Mesendoderm (in vitro differentiated cells): ENCODE results near the gene RBMS1.

Experiments used
- DNase-seq: peaks from one replicate; pipeline ENCODE4 v3.0.0; 2013
- H2AK5ac ChIP-seq: 2 replicates; pipeline ENCODE4 v1.6.1; 2013; ENCODE audit warnings: low read length, inconsistent platforms
- H2BK120ac ChIP-seq: 2 replicates; pipeline ENCODE4 v1.6.1; 2013; ENCODE audit warnings: low read depth, mild to moderate bottlenecking, low read length, moderate library complexity, mixed read lengths
- H2BK15ac ChIP-seq: replicated peaks from 2 replicates; pipeline ENCODE4 v1.6.1; 2013; ENCODE audit warnings: low read depth, mild to moderate bottlenecking, moderate library complexity
- H2BK5ac ChIP-seq: 2 replicates; pipeline ENCODE4 v1.6.1; 2013; ENCODE audit warnings: low read length, inconsistent platforms
- H3K18ac ChIP-seq: 2 replicates; pipeline ENCODE4 v1.6.1; 2013; ENCODE audit warnings: mild to moderate bottlenecking, low read length, mixed read lengths
- H3K23ac ChIP-seq: one replicate; pipeline ENCODE4 v1.6.1; 2013; ENCODE audit warnings: low read length
- H3K27ac ChIP-seq: 2 replicates; pipeline ENCODE4 v1.5.1; 2013; ENCODE audit warnings: low read depth, mild to moderate bottlenecking, inconsistent platforms, low read length, moderate library complexity
- H3K27me3 ChIP-seq: 2 replicates; pipeline ENCODE4 v1.6.1; 2013; ENCODE audit warnings: low read length, control low read depth, mild to moderate bottlenecking, inconsistent platforms; ENCODE audit not compliant: insufficient read depth, poor library complexity
- H3K36me3 ChIP-seq: 2 replicates; pipeline ENCODE4 v1.6.1; 2013; ENCODE audit warnings: low read length, inconsistent platforms; ENCODE audit not compliant: control insufficient read depth, insufficient read depth
- H3K4ac ChIP-seq: one replicate; pipeline ENCODE4 v1.6.1; 2013; ENCODE audit warnings: low read depth, mild to moderate bottlenecking, low read length, moderate library complexity
- H3K4me1 ChIP-seq: 2 replicates; pipeline ENCODE4 v1.6.1; 2013; ENCODE audit warnings: low read depth, low read length, inconsistent platforms; ENCODE audit not compliant: control insufficient read depth
- H3K4me2 ChIP-seq: 2 replicates; pipeline ENCODE4 v1.6.1; 2013; ENCODE audit warnings: low read length
- H3K4me3 ChIP-seq: 2 replicates; pipeline ENCODE4 v1.5.1; 2013; ENCODE audit warnings: mild to moderate bottlenecking, low read length
- H3K56ac ChIP-seq: one replicate; pipeline ENCODE4 v1.6.1; 2013; ENCODE audit warnings: low read length
- H3K79me1 ChIP-seq: 2 replicates; pipeline ENCODE4 v1.6.1; 2013; ENCODE audit warnings: low read length, inconsistent platforms
- H3K79me2 ChIP-seq: 2 replicates; pipeline ENCODE4 v1.6.1; 2013; ENCODE audit warnings: mild to moderate bottlenecking, low read length; ENCODE audit not compliant: control insufficient read depth, insufficient read depth
- H3K9ac ChIP-seq: 2 replicates; pipeline ENCODE4 v1.6.1; 2013; ENCODE audit warnings: low read length, inconsistent platforms
- H4K5ac ChIP-seq: one replicate; pipeline ENCODE4 v1.6.1; 2013; ENCODE audit warnings: low read length
- H4K8ac ChIP-seq: one replicate; pipeline ENCODE4 v1.6.1; 2013; ENCODE audit warnings: low read depth, mild to moderate bottlenecking, control low read depth, low read length, moderate library complexity
- WGBS: extraction: QIAGEN DNeasy Blood & Tissue Kit; methylation state at CpG from one replicate; pipeline ENCODE4 v1.1.7; 2013; ENCODE audit warnings: low lambda C conversion rate, missing lambda C conversion rate; ENCODE audit not compliant: insufficient coverage; ENCODE audit errors: extremely low coverage; 5-methylcytosine and 5-hydroxymethylcytosine counted together

Gene RBMS1

DNA sequence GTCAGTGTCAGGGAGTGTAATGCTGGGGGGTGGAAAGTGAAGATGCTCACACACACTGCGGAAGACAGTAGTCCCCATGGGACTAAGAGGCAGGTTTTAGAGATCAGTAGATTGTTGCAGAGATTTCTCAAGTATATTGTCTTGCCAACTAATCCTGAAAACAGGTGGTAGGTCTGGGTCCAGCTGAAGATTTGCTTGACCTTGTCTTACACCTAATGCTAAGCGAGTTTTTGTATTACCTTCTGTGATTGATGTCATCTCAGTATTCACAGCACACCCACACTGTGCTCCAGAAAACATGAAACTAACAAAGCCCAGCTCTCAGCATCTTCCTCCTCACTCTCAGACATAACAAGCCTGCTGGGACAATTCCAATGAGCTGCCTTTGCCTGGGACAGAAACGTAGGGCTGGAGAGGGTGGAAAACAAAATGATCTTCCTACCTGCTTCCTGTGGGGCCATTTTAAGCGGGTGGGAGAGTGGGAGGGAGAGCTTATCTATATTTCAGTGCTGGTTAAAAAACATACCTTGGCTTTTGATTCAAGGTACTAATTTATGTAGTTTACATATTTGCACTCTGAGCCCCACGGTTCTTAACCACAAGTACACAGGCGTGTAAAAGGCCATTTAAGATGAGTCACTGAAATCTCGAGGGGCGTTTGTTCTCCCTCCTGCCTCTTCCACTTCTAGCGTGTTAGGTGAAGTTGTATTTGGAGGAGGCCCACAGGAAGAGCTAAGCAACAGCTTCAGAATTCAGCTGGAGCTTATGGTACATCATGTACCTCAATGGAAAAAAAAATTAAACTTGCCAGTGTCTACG is 23.1 kb upstream of the RBMS1 start:
- Histone ChIP-seq H2BK5ac (no peak overlapping the region), H3K4me3 (no peak overlapping the region), H3K36me3 (no peaks in the 10 kb centered on the region), H4K8ac (no peak overlapping the region), H3K9ac (no peak overlapping the region), H3K79me2 (no peaks in the 10 kb centered on the region), H3K4me2 (no peak overlapping the region), H3K4ac (no peak overlapping the region), H3K23ac (no peak overlapping the region), H2AK5ac (no peak overlapping the region), H2BK15ac (no peak overlapping the region), H3K18ac (no peak overlapping the region), H3K4me1 (peaks cover 4% of the 10 kb centered on the region), H2BK120ac (no peak overlapping the region), H4K5ac (no peak overlapping the region), H3K56ac (no peak overlapping the region), H3K27ac (no peak overlapping the region), H3K27me3 (no peaks in the 10 kb centered on the region), H3K79me1 (no peaks in the 10 kb centered on the region)
- no peak for DNase-seq
- no CpG with 5 or more reads among the region's 10 CpGs for WGBS

- Histone ChIP-seq H3K18ac (no peak overlapping the region), H3K4me1 (peaks cover 4% of the 10 kb centered on the region), H3K9ac (no peak overlapping the region), H4K5ac (no peak overlapping the region), H3K4me3 (no peak overlapping the region), H4K8ac (no peak overlapping the region), H3K79me2 (no peaks in the 10 kb centered on the region), H3K27ac (no peak overlapping the region), H3K56ac (no peak overlapping the region), H2BK15ac (no peak overlapping the region), H3K36me3 (no peaks in the 10 kb centered on the region), H3K27me3 (no peaks in the 10 kb centered on the region), H3K4me2 (no peak overlapping the region), H2BK120ac (no peak overlapping the region), H2BK5ac (no peak overlapping the region), H3K4ac (no peak overlapping the region), H3K79me1 (no peaks in the 10 kb centered on the region), H3K23ac (no peak overlapping the region), H2AK5ac (no peak overlapping the region)
- WGBS, result no CpG with 5 or more reads among the region's 1 CpG
- DNase-seq, result peak; percentile 50
These were observed 21.5 kb upstream of the RBMS1 start for GRCh38 chr2:160515120-160515519.

GRCh38 chr2:160513120-160513519 is 19.5 kb upstream of the RBMS1 start:
- no peak overlapping the region for H2BK120ac ChIP-seq
- H3K18ac ChIP-seq, result no peak overlapping the region
- no peak overlapping the region for H3K23ac ChIP-seq
- H2BK15ac ChIP-seq, result no peak overlapping the region
- H3K9ac ChIP-seq, result no peak overlapping the region
- no peak overlapping the region for H4K8ac ChIP-seq
- no peak overlapping the region for H3K4ac ChIP-seq
- H3K79me1 ChIP-seq, result no peaks in the 10 kb centered on the region
- H3K36me3 ChIP-seq, result no peaks in the 10 kb centered on the region
- no peak for DNase-seq
- H3K27ac ChIP-seq, result no peak overlapping the region
- no peak overlapping the region for H3K4me3 ChIP-seq
- peaks cover 4% of the 10 kb centered on the region for H3K4me1 ChIP-seq
- no peaks in the 10 kb centered on the region for H3K79me2 ChIP-seq
- no peak overlapping the region for H3K56ac ChIP-seq
- H2BK5ac ChIP-seq, result no peak overlapping the region
- H3K4me2 ChIP-seq, result no peak overlapping the region
- H4K5ac ChIP-seq, result no peak overlapping the region
- no peak overlapping the region for H2AK5ac ChIP-seq
- no peaks in the 10 kb centered on the region for H3K27me3 ChIP-seq
- WGBS, result no CpG with 5 or more reads among the region's 4 CpGs

GRCh38 chr2:160512491-160512890 is 18.9 kb upstream of the RBMS1 start:
- H3K9ac ChIP-seq, result no peak overlapping the region
- WGBS, result no CpG with 5 or more reads among the region's 4 CpGs

GRCh38 chr2:160510617-160511016 is 17.0 kb upstream of the RBMS1 start:
- Histone ChIP-seq H2BK5ac (no peak overlapping the region), H3K56ac (no peak overlapping the region), H3K4me2 (no peak overlapping the region), H3K18ac (peak overlapping the region; percentile 75), H2AK5ac (no peak overlapping the region), H3K4me1 (peaks cover 3% of the 10 kb centered on the region), H3K23ac (no peak overlapping the region), H3K36me3 (no peaks in the 10 kb centered on the region), H3K79me2 (no peaks in the 10 kb centered on the region), H4K8ac (no peak overlapping the region), H3K27me3 (no peaks in the 10 kb centered on the region), H3K27ac (no peak overlapping the region), H4K5ac (no peak overlapping the region), H3K4ac (no peak overlapping the region), H2BK120ac (no peak overlapping the region), H3K4me3 (no peak overlapping the region), H3K79me1 (no peaks in the 10 kb centered on the region), H2BK15ac (no peak overlapping the region), H3K9ac (no peak overlapping the region)
- DNase-seq, result peak; percentile 54
- WGBS, result no CpG with 5 or more reads among the region's 2 CpGs

More at GRCh38 chr2:160512491-160512890, 18.9 kb upstream of the RBMS1 start:
- no peak overlapping the region for H2BK15ac ChIP-seq
- no peak overlapping the region for H3K4me3 ChIP-seq
- no peak overlapping the region for H3K4me2 ChIP-seq
- no peak overlapping the region for H2BK5ac ChIP-seq
- no peak overlapping the region for H4K5ac ChIP-seq
- DNase-seq, result no peak
- no peak overlapping the region for H3K4ac ChIP-seq
- no peaks in the 10 kb centered on the region for H3K79me1 ChIP-seq
- no peak overlapping the region for H3K18ac ChIP-seq
- no peak overlapping the region for H3K23ac ChIP-seq
- no peak overlapping the region for H3K27ac ChIP-seq
- peaks cover 4% of the 10 kb centered on the region for H3K4me1 ChIP-seq
- no peak overlapping the region for H2BK120ac ChIP-seq
- H4K8ac ChIP-seq, result no peak overlapping the region
- H3K79me2 ChIP-seq, result no peaks in the 10 kb centered on the region
- H3K56ac ChIP-seq, result no peak overlapping the region
- no peaks in the 10 kb centered on the region for H3K27me3 ChIP-seq
- H3K36me3 ChIP-seq, result no peaks in the 10 kb centered on the region
- H2AK5ac ChIP-seq, result no peak overlapping the region

- Histone ChIP-seq H2BK120ac (no peak overlapping the region), H3K4ac (no peak overlapping the region), H4K8ac (no peak overlapping the region), H2BK15ac (no peak overlapping the region), H3K79me1 (no peaks in the 10 kb centered on the region), H2AK5ac (no peak overlapping the region), H3K36me3 (no peaks in the 10 kb centered on the region), H3K27ac (no peak overlapping the region), H3K4me3 (no peak overlapping the region), H3K9ac (no peak overlapping the region), H3K79me2 (no peaks in the 10 kb centered on the region), H4K5ac (no peak overlapping the region), H3K4me1 (peaks cover 4% of the 10 kb centered on the region), H3K23ac (no peak overlapping the region), H2BK5ac (no peak overlapping the region), H3K4me2 (no peak overlapping the region), H3K18ac (no peak overlapping the region), H3K27me3 (no peaks in the 10 kb centered on the region), H3K56ac (no peak overlapping the region)
- WGBS, result no CpG with 5 or more reads among the region's 2 CpGs
- DNase-seq, result no peak
These were observed 15.4 kb upstream of the RBMS1 start for GRCh38 chr2:160509016-160509415.
